ENCODE measurements around the gene PIEZO1.

PIEZO1 gene

DNA sequence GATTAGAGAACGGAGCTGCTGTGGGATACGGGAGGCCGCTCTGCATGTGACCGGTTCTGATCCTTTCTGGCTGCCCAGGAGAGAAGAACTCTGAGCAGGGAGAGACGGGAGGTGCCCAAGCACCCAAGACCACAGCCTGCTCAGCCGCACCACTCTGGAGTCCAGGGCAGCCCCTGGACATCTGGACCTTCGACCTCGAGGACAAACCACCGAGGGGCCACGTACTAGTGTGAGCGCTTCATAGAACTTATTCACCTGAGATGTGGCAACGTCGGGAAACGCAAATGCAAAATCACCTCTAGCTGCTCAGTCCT, 84.7 kb downstream of the PIEZO1 start:
- Histone ChIP-seq H3K4me3 (no peak overlapping the region), H3K36me3 (peaks cover 20 to 77% (median 32%) of the 10 kb centered on the region in 3 donors), H3K4me1 (peaks cover 0 to 28% (median 16%) of the 10 kb centered on the region in 4 donors), H3K27ac (no peak overlapping the region), H3K9me3 (no peaks in the 10 kb centered on the region), H3K27me3 (no peaks in the 10 kb centered on the region)
- DNase-seq, result no peak
- intact Hi-C loops (cut with DNase I; ENCODE audit: low total_unique reads), result no loop called here
- TF ChIP-seq, protein P1, sequence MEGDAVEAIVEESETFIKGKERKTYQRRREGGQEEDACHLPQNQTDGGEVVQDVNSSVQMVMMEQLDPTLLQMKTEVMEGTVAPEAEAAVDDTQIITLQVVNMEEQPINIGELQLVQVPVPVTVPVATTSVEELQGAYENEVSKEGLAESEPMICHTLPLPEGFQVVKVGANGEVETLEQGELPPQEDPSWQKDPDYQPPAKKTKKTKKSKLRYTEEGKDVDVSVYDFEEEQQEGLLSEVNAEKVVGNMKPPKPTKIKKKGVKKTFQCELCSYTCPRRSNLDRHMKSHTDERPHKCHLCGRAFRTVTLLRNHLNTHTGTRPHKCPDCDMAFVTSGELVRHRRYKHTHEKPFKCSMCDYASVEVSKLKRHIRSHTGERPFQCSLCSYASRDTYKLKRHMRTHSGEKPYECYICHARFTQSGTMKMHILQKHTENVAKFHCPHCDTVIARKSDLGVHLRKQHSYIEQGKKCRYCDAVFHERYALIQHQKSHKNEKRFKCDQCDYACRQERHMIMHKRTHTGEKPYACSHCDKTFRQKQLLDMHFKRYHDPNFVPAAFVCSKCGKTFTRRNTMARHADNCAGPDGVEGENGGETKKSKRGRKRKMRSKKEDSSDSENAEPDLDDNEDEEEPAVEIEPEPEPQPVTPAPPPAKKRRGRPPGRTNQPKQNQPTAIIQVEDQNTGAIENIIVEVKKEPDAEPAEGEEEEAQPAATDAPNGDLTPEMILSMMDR (IDR thresholded peaks at IDR 0.05), result no peak

DNA sequence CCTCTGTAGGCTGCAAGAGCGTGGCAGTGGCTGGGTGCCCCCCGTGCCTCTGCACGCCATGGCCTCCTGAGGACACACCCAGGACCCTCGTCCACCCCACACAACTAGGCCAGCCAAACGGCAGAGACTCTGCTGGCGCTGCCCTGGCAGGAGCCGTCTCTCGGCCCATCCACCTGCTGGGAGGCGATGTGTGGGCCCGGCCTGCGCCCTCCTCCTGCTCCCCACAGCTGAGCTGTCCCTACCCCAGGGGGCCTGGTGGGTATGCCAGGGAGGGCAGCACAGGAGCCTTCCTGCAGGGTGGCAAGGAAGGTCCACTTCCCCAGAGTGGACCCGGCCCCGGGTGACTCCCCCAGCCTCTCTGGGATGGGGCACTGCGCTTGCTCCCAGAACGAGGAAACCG, 85.8 kb downstream of the PIEZO1 start:
- H3K9me3 ChIP-seq, result no peaks in the 10 kb centered on the region
- H3K4me1 ChIP-seq, result peaks cover 0 to 17% (median 6%) of the 10 kb centered on the region in 4 donors

DNA sequence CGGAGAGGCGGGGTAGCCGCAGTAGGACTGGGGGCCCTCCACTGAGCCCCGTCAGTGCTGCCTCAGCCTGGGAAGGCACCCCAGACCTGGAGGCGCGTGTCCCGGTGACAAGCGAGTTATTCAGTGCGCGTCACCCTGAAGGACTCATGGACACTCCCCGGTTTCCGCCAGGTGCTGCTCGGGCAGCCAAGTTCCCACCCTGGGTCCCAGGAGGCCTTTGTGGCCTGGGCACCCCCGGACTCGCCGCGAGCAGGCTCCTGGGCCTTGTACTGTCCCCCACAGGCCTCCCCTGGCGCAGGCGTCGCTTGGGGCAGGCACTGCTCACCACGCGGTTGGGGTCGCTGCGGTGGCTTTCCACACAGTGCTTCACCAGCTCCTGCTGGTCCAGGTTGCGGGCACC, 86.4 kb downstream of the PIEZO1 start:
- H3K4me1 ChIP-seq, result peaks cover 0 to 15% (median 3%) of the 10 kb centered on the region in 4 donors
- H3K4me3 ChIP-seq, result no peak overlapping the region
- intact Hi-C loops (cut with DNase I; ENCODE audit: low total_unique reads), result no loop called here
- peaks cover 20 to 77% (median 32%) of the 10 kb centered on the region in 3 donors for H3K36me3 ChIP-seq
- DNase-seq, result no peak
- TF ChIP-seq, protein P1 (IDR thresholded peaks at IDR 0.05), result no peak
- no peak overlapping the region for H3K27ac ChIP-seq
- no peaks in the 10 kb centered on the region for H3K27me3 ChIP-seq
- no peaks in the 10 kb centered on the region for H3K9me3 ChIP-seq

More for the DNA sequence above, 85.8 kb downstream of the PIEZO1 start:
- no peak for DNase-seq
- Histone ChIP-seq H3K27me3 (no peaks in the 10 kb centered on the region), H3K4me3 (no peak overlapping the region), H3K36me3 (peaks cover 20 to 77% (median 32%) of the 10 kb centered on the region in 3 donors), H3K27ac (no peak overlapping the region)
- intact Hi-C loops (cut with DNase I; ENCODE audit: low total_unique reads), result no loop called here
- TF ChIP-seq, protein P1 (IDR thresholded peaks at IDR 0.05), result no peak

DNA sequence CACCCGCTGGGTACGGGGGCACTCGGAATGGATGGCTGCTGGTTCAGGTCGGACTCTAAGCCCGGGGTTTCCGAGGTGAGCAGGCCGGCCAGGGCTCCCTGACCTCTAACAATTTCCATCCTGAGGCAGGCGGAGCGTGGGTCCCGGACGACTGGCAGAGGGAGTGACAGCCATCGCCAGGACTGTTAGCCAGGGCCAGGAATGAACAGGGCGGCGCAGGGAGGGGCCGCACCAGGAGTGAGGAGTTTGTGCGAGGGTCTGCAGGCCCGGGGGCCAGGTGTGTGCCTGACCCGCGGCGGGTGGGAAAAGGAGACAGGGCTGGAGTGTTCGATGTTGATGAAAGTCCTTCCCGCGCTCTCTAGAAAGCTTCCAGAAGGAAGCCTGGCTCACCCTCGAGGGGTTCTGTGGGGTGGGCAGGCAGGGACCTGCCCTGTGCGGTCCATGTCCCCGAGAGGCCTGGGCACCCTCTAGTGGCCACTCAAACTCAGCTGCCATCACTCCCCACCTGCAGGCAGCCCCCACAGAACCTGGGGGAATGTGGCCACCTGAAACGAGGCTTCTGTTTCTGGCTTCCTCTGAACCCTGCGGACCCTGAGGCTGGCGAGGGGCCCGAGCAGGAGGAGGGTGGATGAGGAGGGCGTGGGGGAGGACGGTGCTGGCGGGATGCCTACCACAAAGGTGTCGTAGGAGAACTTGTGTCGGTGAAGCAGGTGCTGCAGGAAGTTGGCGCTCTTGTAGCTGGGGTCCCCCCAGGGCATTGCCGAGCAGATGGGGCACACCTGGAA, 87.0 kb downstream of the PIEZO1 start:
- Histone ChIP-seq H3K9me3 (no peaks in the 10 kb centered on the region), H3K4me1 (peaks cover 0 to 11% (median under 1%) of the 10 kb centered on the region in 4 donors), H3K27ac (no peak overlapping the region), H3K27me3 (peaks cover 0 to 4% of the 10 kb centered on the region in 2 donors), H3K4me3 (no peak overlapping the region), H3K36me3 (peaks cover 20 to 71% (median 32%) of the 10 kb centered on the region in 3 donors)
- TF ChIP-seq, protein P1 (IDR thresholded peaks at IDR 0.05), result no peak
- intact Hi-C loops (cut with DNase I; ENCODE audit: low total_unique reads), result no loop called here
- DNase-seq, result no peak

DNA sequence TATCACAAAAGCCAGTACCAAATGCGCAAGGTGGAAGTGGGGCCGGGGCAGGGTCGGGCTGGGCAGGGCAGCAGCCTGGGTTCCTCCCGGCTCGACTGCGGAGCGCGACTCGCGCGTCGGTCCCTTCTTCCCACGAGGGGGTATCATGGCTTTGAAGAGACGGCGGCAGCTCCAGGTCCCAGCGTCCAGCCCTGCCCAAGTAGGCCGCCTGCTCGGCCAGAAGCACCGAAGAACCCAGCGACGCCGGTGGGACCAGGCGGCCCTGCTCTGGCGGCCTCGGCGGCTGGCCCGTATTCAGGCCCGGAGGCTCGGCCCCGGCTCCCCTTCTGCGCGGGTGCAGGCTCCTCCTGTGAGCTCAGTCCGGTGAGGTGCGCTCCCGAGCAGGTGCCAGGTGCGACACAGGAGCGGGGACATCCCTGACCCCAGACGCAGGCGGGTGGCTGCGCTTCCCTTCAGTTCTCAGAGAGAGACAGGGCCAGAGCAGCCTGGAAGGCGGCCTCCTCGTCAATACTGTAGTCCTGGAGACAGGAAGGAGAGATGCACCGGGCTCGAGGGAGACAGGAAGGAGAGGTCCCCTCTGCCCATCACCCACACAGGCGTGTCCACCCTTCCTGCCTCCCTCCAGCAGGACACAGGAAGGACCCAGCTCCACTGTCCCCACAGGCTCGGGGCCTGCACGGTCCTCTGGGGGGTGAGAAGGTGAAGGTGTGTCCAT, 87.7 kb downstream of the PIEZO1 start:
- H3K9me3 ChIP-seq, result no peaks in the 10 kb centered on the region
- H3K4me1 ChIP-seq, result peaks cover 0 to 9% (median 0%) of the 10 kb centered on the region in 4 donors
- H3K4me3 ChIP-seq, result no peak overlapping the region
- DNase-seq, result no peak
- TF ChIP-seq, protein P1 (IDR thresholded peaks at IDR 0.05), result no peak
- intact Hi-C loops (cut with DNase I; ENCODE audit: low total_unique reads), result no loop called here
- no peak overlapping the region for H3K27ac ChIP-seq
- peaks cover 0 to 9% of the 10 kb centered on the region in 2 donors for H3K27me3 ChIP-seq
- peaks cover 20 to 63% (median 32%) of the 10 kb centered on the region in 3 donors for H3K36me3 ChIP-seq

Data from tibial artery (tissue), 4 donors.